Karpas-422 (cell line): ENCODE data around the gene UBLCP1. TPM values are rescaled to one million over a fixed set of nuclear protein-coding genes. Genes with fewer than 3 reads are reported as not detected.

Source experiments
- DNase-seq: peaks from one replicate; pipeline ENCODE4 v3.0.0-alpha.2; 2015
- H2AFZ ChIP-seq: fragments of 200-600 bp; sonication (generic); 2 replicates; pipeline ENCODE4 v1.6.1; 2014; ENCODE audit warnings: antibody characterized with exemption, low read length, mixed read lengths
- H3K27ac ChIP-seq: fragments of 200-600 bp; sonication (generic); 2 replicates; pipeline ENCODE4 v1.5.1; 2014; ENCODE audit warnings: mild to moderate bottlenecking, low read length, moderate library complexity
- H3K27me3 ChIP-seq: fragments of 200-600 bp; sonication (generic); 2 replicates; pipeline ENCODE4 v1.6.1; 2014; ENCODE audit warnings: low read length, mixed read lengths
- H3K36me3 ChIP-seq: fragments of 200-600 bp; sonication (generic); 2 replicates; pipeline ENCODE4 v1.6.1; 2014; ENCODE audit warnings: low read length, mixed read lengths; ENCODE audit not compliant: insufficient read depth
- H3K4me1 ChIP-seq: fragments of 200-600 bp; sonication (generic); 2 replicates; pipeline ENCODE4 v1.6.1; 2014; ENCODE audit warnings: mild to moderate bottlenecking, low read length, mixed read lengths
- H3K4me2 ChIP-seq: fragments of 200-600 bp; sonication (generic); 2 replicates; pipeline ENCODE4 v1.6.1; 2014; ENCODE audit warnings: low read length, low read depth, mild to moderate bottlenecking; ENCODE audit not compliant: poor library complexity, severe bottlenecking
- H3K4me3 ChIP-seq: fragments of 200-600 bp; sonication (generic); 2 replicates; pipeline ENCODE4 v1.5.1; 2014; ENCODE audit warnings: mild to moderate bottlenecking, antibody characterized with exemption, low read length, mixed read lengths
- H3K79me2 ChIP-seq: fragments of 200-600 bp; sonication (generic); 2 replicates; pipeline ENCODE4 v1.6.1; 2014; ENCODE audit warnings: mild to moderate bottlenecking, low read length, mixed read lengths
- H3K9ac ChIP-seq: fragments of 200-600 bp; sonication (generic); 2 replicates; pipeline ENCODE4 v1.6.0; 2014; ENCODE audit warnings: low read length
- H3K9me2 ChIP-seq: fragments of 200-600 bp; sonication (generic), shearing (Covaris generic); replicated peaks from 2 replicates; pipeline ENCODE4 v1.6.0; 2014; ENCODE audit warnings: mild to moderate bottlenecking, low read length, moderate library complexity; ENCODE audit not compliant: insufficient read depth
- H3K9me3 ChIP-seq: fragments of 300-700, 200-600 bp; sonication (generic); 2 replicates; pipeline ENCODE4 v1.6.1; 2014; ENCODE audit warnings: low read length, mixed read lengths
- H4K20me1 ChIP-seq: fragments of 200-600 bp; sonication (generic); 2 replicates; pipeline ENCODE4 v1.6.1; 2014; ENCODE audit warnings: mild to moderate bottlenecking, antibody characterized with exemption, low read length, low read depth; ENCODE audit not compliant: insufficient read depth
- total RNA-seq: library from RNA; depleted of rRNA; stranded (reverse); fragments of >200 nt; shearing (Covaris generic); gene quantifications from 2 replicates; pipeline ENCODE4 v1.2.3, GENCODE V29; 2014; ENCODE audit warnings: low replicate concordance

UBLCP1 gene
- total RNA-seq, 1 experiment from 2014 or later, result 36.2 TPM

DNA sequence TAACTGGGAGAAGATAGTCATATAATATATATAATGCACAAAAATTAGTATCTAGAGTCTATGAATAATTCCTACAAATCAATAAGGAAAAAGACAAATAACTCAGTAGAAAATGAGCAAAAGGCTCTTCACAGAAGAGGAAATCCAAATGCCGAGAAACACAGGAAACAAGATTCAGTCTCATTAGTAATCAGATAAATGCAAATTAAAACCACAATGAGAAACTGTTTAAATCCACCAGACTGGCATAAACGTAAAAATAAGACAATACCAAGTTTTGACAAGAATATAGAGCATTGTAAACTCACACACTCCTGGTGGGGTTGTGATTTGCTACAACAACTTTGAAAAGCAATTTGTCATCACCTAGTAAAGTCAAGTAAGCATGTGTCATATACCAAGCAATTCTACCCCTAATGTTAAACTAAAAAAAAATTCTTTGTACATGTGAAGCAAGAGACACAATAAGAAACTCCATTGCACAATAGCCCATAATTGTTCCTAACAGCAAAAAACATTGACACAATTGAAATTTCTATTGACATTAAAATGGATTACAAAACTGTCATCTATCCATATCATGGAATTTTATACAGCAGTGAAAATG, 21.0 kb upstream of the UBLCP1 start:
- no peak overlapping the region for H3K9ac ChIP-seq
- H3K4me3 ChIP-seq, result no peak overlapping the region
- DNase-seq, result no peak
- no peak overlapping the region for H2AFZ ChIP-seq
- no peaks in the 10 kb centered on the region; the same call in 1 of the 2 replicates for H3K4me1 ChIP-seq
- H3K27ac ChIP-seq, result no peak overlapping the region
- H3K36me3 ChIP-seq, result no peaks in the 10 kb centered on the region
- no peaks in the 10 kb centered on the region for H3K79me2 ChIP-seq
- H3K9me2 ChIP-seq, result no peaks in the 10 kb centered on the region
- H3K4me2 ChIP-seq, result no peak overlapping the region
- no peaks in the 10 kb centered on the region for H4K20me1 ChIP-seq
- no peaks in the 10 kb centered on the region for H3K9me3 ChIP-seq
- H3K27me3 ChIP-seq, result no peaks in the 10 kb centered on the region

DNA sequence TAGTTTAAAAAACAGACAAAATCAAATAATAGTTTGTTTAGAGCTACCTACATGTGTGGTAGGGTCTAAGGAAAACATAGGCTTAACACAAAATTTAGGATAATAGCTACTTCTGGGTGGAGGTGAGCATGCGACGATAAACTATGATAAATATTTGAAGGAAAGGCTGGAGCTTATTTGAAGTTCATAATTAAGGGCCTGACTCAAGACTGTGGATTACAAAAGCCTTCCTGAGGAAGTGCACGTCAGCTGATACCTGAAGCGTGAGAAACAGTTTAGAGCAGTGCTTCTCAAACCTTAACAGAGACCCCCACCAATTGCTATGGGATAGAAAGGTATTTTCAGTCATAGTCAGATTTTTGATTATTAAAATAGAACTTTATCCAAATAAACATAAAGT, 20.4 kb upstream of the UBLCP1 start:
- Histone ChIP-seq H3K9me3 (no peaks in the 10 kb centered on the region), H3K4me2 (no peak overlapping the region), H2AFZ (no peak overlapping the region), H3K4me3 (no peak overlapping the region), H3K27me3 (no peaks in the 10 kb centered on the region), H3K9ac (no peak overlapping the region), H3K4me1 (no peaks in the 10 kb centered on the region; the same call in 1 of the 2 replicates), H4K20me1 (no peaks in the 10 kb centered on the region), H3K36me3 (no peaks in the 10 kb centered on the region), H3K9me2 (no peaks in the 10 kb centered on the region), H3K79me2 (no peaks in the 10 kb centered on the region), H3K27ac (no peak overlapping the region)
- no peak for DNase-seq

DNA sequence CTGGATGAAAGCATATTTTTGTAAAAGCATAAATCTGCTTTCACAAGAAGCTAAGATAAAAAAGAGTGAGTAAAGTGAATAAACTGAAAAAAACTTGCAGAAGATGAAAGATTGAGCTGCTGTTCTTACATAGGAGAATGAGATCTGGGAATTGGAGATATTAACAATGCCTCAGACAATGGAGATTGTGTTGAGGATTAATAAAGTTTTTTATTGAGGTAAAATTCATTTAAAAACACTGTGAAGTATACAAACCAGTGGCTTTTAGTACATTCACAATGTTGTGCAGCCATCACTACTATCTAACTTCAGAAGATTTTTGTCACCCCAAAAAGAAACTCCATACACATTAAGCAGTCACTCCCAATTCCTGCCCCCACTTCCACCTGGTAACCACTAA, 19.7 kb upstream of the UBLCP1 start:
- Histone ChIP-seq H3K9me2 (no peaks in the 10 kb centered on the region), H3K79me2 (no peaks in the 10 kb centered on the region), H4K20me1 (no peaks in the 10 kb centered on the region), H3K27me3 (no peaks in the 10 kb centered on the region), H3K4me2 (no peak overlapping the region), H3K9me3 (no peaks in the 10 kb centered on the region), H3K4me3 (no peak overlapping the region), H3K4me1 (no peaks in the 10 kb centered on the region; the same call in 1 of the 2 replicates), H2AFZ (no peak overlapping the region), H3K9ac (no peak overlapping the region), H3K27ac (no peak overlapping the region), H3K36me3 (no peaks in the 10 kb centered on the region)
- no peak for DNase-seq

DNA sequence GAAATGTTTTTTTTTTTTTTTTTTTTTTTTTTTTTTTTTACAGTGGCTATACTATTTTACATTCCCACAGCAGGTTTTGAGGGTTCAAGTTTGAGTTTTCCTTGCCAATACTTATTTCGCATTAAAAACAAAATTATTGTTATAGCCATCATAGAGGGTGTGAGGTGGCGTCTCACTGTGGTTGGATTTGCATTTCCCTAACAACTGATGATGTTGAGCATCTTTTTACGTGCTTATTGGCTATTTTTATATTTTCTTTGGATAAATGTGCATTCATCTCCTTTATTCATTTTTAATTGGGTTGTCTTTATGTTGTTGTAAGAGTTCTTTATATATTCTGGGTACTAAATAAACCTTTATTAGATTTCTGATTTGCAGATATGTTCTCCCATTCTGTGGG, 18.9 kb upstream of the UBLCP1 start:
- DNase-seq, result no peak
- H3K4me2 ChIP-seq, result no peak overlapping the region
- no peaks in the 10 kb centered on the region for H4K20me1 ChIP-seq
- H3K4me3 ChIP-seq, result no peak overlapping the region
- H3K9me3 ChIP-seq, result no peaks in the 10 kb centered on the region
- no peak overlapping the region for H3K9ac ChIP-seq
- H3K27me3 ChIP-seq, result no peaks in the 10 kb centered on the region
- no peaks in the 10 kb centered on the region; the same call in 1 of the 2 replicates for H3K4me1 ChIP-seq
- H2AFZ ChIP-seq, result no peak overlapping the region
- H3K79me2 ChIP-seq, result no peaks in the 10 kb centered on the region
- H3K9me2 ChIP-seq, result no peaks in the 10 kb centered on the region
- no peak overlapping the region for H3K27ac ChIP-seq
- H3K36me3 ChIP-seq, result no peaks in the 10 kb centered on the region

DNA sequence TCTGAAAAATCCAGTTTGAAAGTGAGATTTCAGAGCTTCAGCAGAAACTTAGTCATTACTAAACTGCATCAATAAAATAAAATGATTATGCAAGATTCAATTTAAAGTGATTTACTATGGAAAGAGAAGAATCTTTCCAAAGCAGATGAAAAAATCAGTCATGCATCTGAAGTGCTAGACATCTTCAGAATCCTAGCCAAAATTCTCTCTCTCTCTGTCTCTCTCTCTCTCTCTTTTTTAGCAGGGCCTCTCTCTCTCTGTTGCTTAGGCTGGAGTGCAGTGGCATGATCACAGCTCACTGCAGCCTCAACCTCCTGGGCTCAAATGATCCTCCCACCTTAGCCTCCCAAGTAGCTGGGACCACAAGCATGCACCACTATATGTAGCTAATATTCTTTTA, 18.2 kb upstream of the UBLCP1 start:
- Histone ChIP-seq H3K79me2 (no peaks in the 10 kb centered on the region), H3K4me1 (no peaks in the 10 kb centered on the region; the same call in 1 of the 2 replicates), H3K9ac (no peak overlapping the region), H3K27me3 (no peaks in the 10 kb centered on the region), H4K20me1 (no peaks in the 10 kb centered on the region), H3K9me2 (no peaks in the 10 kb centered on the region), H3K27ac (no peak overlapping the region), H3K36me3 (no peaks in the 10 kb centered on the region), H3K4me3 (no peak overlapping the region), H2AFZ (no peak overlapping the region), H3K4me2 (no peak overlapping the region), H3K9me3 (no peaks in the 10 kb centered on the region)
- DNase-seq, result no peak

DNA sequence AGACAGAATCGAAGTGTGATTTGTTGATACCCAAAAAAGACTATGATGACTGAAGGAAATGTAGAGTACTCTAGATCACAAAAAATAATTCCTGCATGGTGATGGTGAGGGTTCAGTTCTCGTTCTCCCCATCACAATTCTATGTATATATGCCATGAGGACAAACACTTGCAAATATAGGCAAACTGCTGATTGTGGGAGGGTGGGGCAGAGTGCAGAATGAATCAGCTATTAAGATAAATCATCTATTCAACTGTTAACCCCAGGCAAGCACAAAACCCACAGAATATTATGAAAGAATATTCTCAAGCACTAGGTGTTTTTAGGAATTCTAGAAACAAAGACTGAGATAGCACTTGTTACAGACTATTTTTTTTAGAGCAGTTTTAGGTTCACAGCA, 13.9 kb upstream of the UBLCP1 start:
- no peak for DNase-seq
- Histone ChIP-seq H3K4me2 (no peak overlapping the region), H3K4me3 (no peak overlapping the region), H3K9ac (no peak overlapping the region), H3K4me1 (no peaks in the 10 kb centered on the region), H3K27me3 (no peaks in the 10 kb centered on the region), H3K36me3 (no peaks in the 10 kb centered on the region), H3K9me3 (no peaks in the 10 kb centered on the region), H3K9me2 (no peaks in the 10 kb centered on the region), H4K20me1 (no peaks in the 10 kb centered on the region), H2AFZ (no peak overlapping the region), H3K79me2 (no peaks in the 10 kb centered on the region), H3K27ac (no peak overlapping the region)

DNA sequence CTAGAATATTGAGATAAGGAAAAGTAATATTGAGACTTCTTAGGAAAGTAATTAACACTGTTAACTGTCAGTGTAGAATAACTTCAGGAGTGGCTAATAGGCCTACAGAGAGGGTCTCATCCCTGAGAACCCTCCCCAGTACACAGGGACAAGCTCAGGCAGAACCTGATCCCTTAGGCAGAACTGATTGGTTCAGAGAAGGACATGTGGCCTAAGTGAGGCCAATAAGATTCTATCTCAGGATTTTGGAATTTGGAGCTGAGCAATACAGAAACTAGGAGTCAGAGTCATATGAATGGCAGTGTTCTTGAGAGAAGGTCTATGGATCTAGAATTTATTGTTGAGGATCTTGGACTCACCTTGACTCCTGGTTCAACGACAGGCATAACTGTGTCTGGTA, 10.9 kb upstream of the UBLCP1 start:
- Histone ChIP-seq H3K9me3 (no peaks in the 10 kb centered on the region), H3K27me3 (no peaks in the 10 kb centered on the region), H3K4me1 (no peaks in the 10 kb centered on the region), H3K79me2 (no peaks in the 10 kb centered on the region), H2AFZ (no peak overlapping the region), H3K27ac (no peak overlapping the region), H3K9ac (no peak overlapping the region), H4K20me1 (no peaks in the 10 kb centered on the region), H3K36me3 (no peaks in the 10 kb centered on the region), H3K4me3 (no peak overlapping the region), H3K4me2 (no peak overlapping the region), H3K9me2 (no peaks in the 10 kb centered on the region)
- no peak for DNase-seq

- Histone ChIP-seq H4K20me1 (no peaks in the 10 kb centered on the region), H3K4me2 (no peak overlapping the region), H3K9ac (no peak overlapping the region), H3K4me1 (peaks cover 3% of the 10 kb centered on the region), H3K9me3 (no peaks in the 10 kb centered on the region), H3K27ac (no peak overlapping the region), H3K9me2 (no peaks in the 10 kb centered on the region), H2AFZ (no peak overlapping the region), H3K4me3 (no peak overlapping the region), H3K36me3 (no peaks in the 10 kb centered on the region), H3K27me3 (no peaks in the 10 kb centered on the region), H3K79me2 (peaks cover 1% of the 10 kb centered on the region; the same call in 1 of the 2 replicates)
- no peak for DNase-seq
Measured at GRCh38 chr5:159257007-159257406, 6.1 kb upstream of the UBLCP1 start.
